ENCODE measurements around the gene KCNMB2.

The KCNMB2 gene

DNA sequence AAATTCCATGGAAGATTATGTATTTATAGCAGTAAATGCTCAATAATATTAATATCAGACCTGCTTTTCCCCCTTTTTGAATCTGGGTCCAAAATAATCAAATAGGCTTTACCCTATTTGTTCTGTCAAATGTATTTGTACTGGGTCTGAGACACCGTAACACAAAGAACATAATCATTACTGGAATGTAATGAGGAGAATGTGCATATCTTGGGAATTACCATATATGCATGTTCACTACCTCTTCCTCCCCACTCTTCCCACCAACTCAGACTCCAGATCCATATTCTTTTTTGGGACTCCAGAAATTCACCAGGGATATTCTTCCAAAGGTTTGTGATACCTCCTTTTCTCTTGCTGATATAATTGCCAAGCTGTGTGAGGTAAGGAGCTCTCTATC lies 237.1 kb downstream of the KCNMB2 start:
- no peak for DNase-seq (ENCODE audit: extremely low read depth, low read depth)

DNA sequence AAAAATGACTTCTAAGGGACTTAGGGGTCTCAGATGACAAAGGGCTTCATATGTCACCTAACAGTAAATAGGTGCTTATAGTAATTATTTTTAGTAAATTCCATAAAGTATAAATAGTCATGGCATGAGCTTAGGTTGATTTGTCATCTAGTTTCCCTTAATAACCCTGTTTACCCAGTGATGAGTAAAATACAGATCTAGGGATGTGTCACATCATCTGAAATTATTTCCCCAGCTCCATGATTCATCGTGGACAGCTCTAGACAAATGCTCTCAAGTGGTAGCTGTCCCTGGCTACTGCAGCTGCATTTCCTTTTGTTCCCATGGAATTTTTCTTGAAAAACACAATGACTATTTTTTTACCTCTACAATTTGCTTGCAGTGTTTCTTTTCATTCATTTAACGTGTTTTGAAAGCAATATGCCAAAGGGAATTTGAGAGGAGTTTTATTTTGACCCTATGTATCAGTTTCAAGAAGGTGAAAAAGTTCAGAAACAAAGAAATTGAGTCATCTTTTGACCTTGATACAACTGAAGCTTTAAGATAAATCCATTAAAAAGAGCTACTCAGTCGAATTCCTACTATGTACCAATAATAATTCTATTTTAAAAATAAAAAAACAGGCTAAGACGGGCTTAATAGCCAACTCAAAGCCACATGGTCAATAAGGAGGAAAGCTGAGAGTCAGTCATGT lies 241.6 kb downstream of the KCNMB2 start:
- TF ChIP-seq, protein P1, sequence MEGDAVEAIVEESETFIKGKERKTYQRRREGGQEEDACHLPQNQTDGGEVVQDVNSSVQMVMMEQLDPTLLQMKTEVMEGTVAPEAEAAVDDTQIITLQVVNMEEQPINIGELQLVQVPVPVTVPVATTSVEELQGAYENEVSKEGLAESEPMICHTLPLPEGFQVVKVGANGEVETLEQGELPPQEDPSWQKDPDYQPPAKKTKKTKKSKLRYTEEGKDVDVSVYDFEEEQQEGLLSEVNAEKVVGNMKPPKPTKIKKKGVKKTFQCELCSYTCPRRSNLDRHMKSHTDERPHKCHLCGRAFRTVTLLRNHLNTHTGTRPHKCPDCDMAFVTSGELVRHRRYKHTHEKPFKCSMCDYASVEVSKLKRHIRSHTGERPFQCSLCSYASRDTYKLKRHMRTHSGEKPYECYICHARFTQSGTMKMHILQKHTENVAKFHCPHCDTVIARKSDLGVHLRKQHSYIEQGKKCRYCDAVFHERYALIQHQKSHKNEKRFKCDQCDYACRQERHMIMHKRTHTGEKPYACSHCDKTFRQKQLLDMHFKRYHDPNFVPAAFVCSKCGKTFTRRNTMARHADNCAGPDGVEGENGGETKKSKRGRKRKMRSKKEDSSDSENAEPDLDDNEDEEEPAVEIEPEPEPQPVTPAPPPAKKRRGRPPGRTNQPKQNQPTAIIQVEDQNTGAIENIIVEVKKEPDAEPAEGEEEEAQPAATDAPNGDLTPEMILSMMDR (IDR thresholded peaks at IDR 0.05; ENCODE audit: low read depth, low read length, missing control alignments) = no peak
- H3K4me3 ChIP-seq (replicated peaks; ENCODE audit: low read depth, low read length) = no peak overlapping the region
- DNase-seq (ENCODE audit: extremely low read depth, low read depth) = peak; percentile 11

More for the DNA sequence above, 237.1 kb downstream of the KCNMB2 start:
- TF ChIP-seq, protein P1 (IDR thresholded peaks at IDR 0.05; ENCODE audit: low read depth, low read length, missing control alignments) = no peak
- H3K4me3 ChIP-seq (replicated peaks; ENCODE audit: low read depth, low read length) = no peak overlapping the region

DNA sequence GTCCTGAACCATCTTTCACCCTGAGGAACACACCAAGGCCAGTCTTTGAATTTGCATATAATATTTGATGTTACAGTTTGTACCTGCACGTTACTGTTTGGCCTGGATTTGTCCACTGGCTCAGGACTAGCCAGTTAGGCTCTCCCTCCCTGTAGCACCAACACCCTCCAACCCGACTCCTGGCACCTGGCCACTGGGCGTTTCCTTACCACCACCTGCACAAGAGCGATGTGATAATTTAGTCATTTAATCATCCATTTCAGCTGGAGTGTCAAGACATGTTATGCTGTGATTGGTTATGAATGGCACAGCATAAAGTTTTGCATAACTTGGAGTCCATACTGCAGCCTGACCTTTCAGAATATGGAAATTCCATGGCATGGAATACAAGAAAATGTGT lies 242.4 kb downstream of the KCNMB2 start:
- no peak for DNase-seq (ENCODE audit: extremely low read depth, low read depth)
- H3K4me3 ChIP-seq (replicated peaks; ENCODE audit: low read depth, low read length) = no peak overlapping the region
- TF ChIP-seq, protein P1 (IDR thresholded peaks at IDR 0.05; ENCODE audit: low read depth, low read length, missing control alignments) = no peak

- TF ChIP-seq, protein P1 (IDR thresholded peaks at IDR 0.05; ENCODE audit: low read depth, low read length, missing control alignments) = no peak
- H3K4me3 ChIP-seq (replicated peaks; ENCODE audit: low read depth, low read length) = no peak overlapping the region
- no peak for DNase-seq (ENCODE audit: extremely low read depth, low read depth)
These were observed 249.7 kb downstream of the KCNMB2 start for GRCh38 chr3:178785961-178786360.

DNA sequence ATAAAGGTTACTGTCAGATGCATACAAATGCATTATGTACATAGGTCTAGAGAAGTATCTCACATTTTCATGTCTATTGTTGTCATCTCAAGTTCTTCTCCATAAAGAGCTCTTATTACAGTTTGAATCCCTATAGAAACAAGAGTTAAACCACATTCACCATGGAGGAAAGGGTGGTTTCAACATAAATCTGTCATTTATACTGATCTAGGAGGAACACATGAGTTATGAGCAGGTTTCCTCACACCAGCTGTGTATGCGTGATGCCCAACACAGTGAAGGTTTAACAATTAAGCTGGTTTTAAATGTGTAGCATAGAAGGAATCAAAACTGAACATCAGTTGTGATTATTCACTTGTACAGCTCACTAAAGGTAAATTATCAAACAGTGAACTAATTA lies 251.7 kb downstream of the KCNMB2 start:
- DNase-seq (ENCODE audit: extremely low read depth, low read depth) = no peak
- H3K4me3 ChIP-seq (replicated peaks; ENCODE audit: low read depth, low read length) = no peak overlapping the region
- TF ChIP-seq, protein P1 (IDR thresholded peaks at IDR 0.05; ENCODE audit: low read depth, low read length, missing control alignments) = no peak

DNA sequence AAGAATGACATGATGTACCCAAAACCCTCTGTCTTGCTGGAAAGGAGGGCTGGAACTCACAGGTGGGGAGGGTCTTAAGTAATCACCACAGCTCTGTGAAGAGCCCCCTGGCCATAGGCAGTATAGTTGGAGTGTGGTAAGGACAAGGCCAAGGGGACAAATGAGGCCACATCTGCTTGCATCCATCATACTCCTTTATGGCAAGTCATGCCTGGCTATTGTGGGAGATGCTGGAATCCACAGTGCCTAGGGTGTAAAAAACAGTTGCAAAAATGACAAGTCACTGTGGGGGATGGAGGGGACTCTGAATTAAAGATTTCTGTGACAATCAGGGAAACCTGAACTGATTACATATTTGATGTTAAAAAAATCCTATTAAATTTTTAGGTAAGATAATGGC lies 258.5 kb downstream of the KCNMB2 start:
- no peak overlapping the region for H3K4me3 ChIP-seq (replicated peaks; ENCODE audit: low read depth, low read length)
- TF ChIP-seq, protein P1 (IDR thresholded peaks at IDR 0.05; ENCODE audit: low read depth, low read length, missing control alignments) = no peak
- no peak for DNase-seq (ENCODE audit: extremely low read depth, low read depth)

DNA sequence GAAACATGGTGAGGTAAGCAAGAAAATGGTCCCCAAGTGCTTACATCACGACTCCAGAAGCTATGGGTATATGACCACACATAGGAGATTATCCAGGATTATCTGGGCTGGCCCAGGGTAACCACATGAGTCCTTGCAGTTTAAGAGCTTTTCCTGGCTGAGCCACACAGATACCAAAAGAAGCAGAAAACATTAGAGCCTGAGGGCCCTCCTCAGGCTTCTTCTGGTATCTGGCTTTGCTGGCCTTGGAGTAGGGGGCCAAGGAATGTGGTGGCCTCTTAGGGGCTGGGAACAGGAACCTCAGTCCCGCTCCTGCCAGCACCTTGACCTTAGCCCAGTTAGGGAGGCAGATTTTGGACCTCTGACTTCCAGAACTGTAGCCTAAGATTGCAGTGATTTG lies 259.1 kb downstream of the KCNMB2 start:
- H3K4me3 ChIP-seq (replicated peaks; ENCODE audit: low read depth, low read length) = no peak overlapping the region
- DNase-seq (ENCODE audit: extremely low read depth, low read depth) = no peak
- TF ChIP-seq, protein P1 (IDR thresholded peaks at IDR 0.05; ENCODE audit: low read depth, low read length, missing control alignments) = no peak
